ENCODE data around the gene RNASEH2C.

RNASEH2C gene

GRCh38 chr11:65680192-65680743 lies 40.3 kb downstream of the RNASEH2C start:
- DNase-seq: no peak

GRCh38 chr11:65672982-65673381 lies 47.6 kb downstream of the RNASEH2C start:
- DNase-seq: no peak

GRCh38 chr11:65672180-65672860 lies 48.3 kb downstream of the RNASEH2C start:
- no peak for DNase-seq
